Spleen (tissue), 11 donors: ENCODE data around the gene MGAT4A. TPM values are rescaled to one million over a fixed set of nuclear protein-coding genes. Genes with fewer than 3 reads are reported as not detected.

Source experiments
- DNase-seq: peaks from one replicate; pipeline ENCODE4 v3.0.0-alpha.2; 2020
- H3K27ac ChIP-seq, 8 donors: fragments of 200-600 bp; sonication (generic) in 7 of 8; 1 replicate in 4 of 8; 2 replicates in 4 of 8; pipeline versions ENCODE4 v1.5.0 to v1.8.0; 2016 to 2021; ENCODE audit warnings: inconsistent platforms in 4 of 8, mild to moderate bottlenecking in 4 of 8, moderate library complexity in 1 of 8
- H3K27me3 ChIP-seq, 7 donors: fragments of 200-600 bp; sonication (generic) in 6 of 7; replicated peaks in 1 of 7; 1 replicate in 4 of 7; 2 replicates in 3 of 7; pipeline versions ENCODE4 v1.5.0 to v1.8.0; 2016 to 2021; ENCODE audit warnings: inconsistent platforms in 3 of 7, mild to moderate bottlenecking in 1 of 7
- H3K36me3 ChIP-seq, 6 donors: fragments of 200-600 bp; sonication (generic) in 5 of 6; 1 replicate in 4 of 6; 2 replicates in 2 of 6; pipeline versions ENCODE4 v1.5.0 to v1.8.0; 2016 to 2021; ENCODE audit warnings: inconsistent platforms in 2 of 6
- H3K4me1 ChIP-seq, 6 donors: fragments of 200-600 bp; sonication (generic) in 5 of 6; 1 replicate in 3 of 6; 2 replicates in 3 of 6; pipeline versions ENCODE4 v1.5.0 to v1.8.0; 2016 to 2021; ENCODE audit warnings: inconsistent platforms in 3 of 6
- H3K4me3 ChIP-seq, 8 donors: fragments of 200-600 bp; sonication (generic) in 7 of 8; 1 replicate in 4 of 8; 2 replicates in 4 of 8; pipeline versions ENCODE4 v1.5.0 to v1.8.0; 2016 to 2021; ENCODE audit warnings: inconsistent platforms in 4 of 8, mild to moderate bottlenecking in 4 of 8, moderate library complexity in 2 of 8
- H3K9me3 ChIP-seq, 8 donors: fragments of 200-600 bp; sonication (generic) in 7 of 8; 1 replicate in 4 of 8; 2 replicates in 4 of 8; pipeline versions ENCODE4 v1.5.0 to v1.8.0; 2016 to 2021; ENCODE audit warnings: inconsistent platforms in 4 of 8
- POLR2A ChIP-seq, 3 donors: fragments of 450-650 bp; IDR thresholded peaks; one replicate each; pipeline ENCODE4 v1.5.1; 2017; ENCODE audit warnings: antibody characterized with exemption in 3 of 3, mild to moderate bottlenecking in 1 of 3
- POLR2AphosphoS5 ChIP-seq, 3 donors: sonication (generic); formaldehyde crosslinking; IDR thresholded peaks; one replicate each; pipeline ENCODE4 v1.5.1; 2017; ENCODE audit warnings: antibody characterized with exemption in 3 of 3
- WGBS, 5 donors: extraction: QIAGEN DNeasy Blood & Tissue Kit in 3 of 5; methylation state at CpG; one replicate each; pipeline versions ENCODE4 v1.1.5 to v1.1.7; 2013 to 2018; 5-methylcytosine and 5-hydroxymethylcytosine counted together
- intact Hi-C: fragments of 100-400 bp; cut with DNase I; formaldehyde crosslinking; loops from one replicate; pipeline ENCODE4 v1.15.0; 2023; ENCODE audit warnings: low total_unique reads
- polyA plus RNA-seq, 3 donors: library from polyadenylated mRNA; stranded (reverse); fragments of 200-250 nt; gene quantifications; one replicate each; pipeline ENCODE4 v1.2.1, GENCODE V29; 2013
- total RNA-seq, 7 donors: library from RNA; depleted of rRNA in 3 of 7; stranded (reverse); fragments of >200 nt in 3 of 7; fragmentation: NEBNext Ultra II Directional in 4 of 7; extraction: Animal tissue kit (Norgen Biotek cat#: 25700) in 4 of 7; gene quantifications; one replicate each; pipeline versions ENCODE4 v1.1.0 to v1.2.1, GENCODE V29; 2016 to 2021
- TF ChIP-seq, protein P1 (sequence below), 11 experiments: fragments of 200-600 bp in 7 of 11; fragments of 450-650 bp in 4 of 11; sonication (generic) in 4 of 11; IDR thresholded peaks in 8 of 11; conservative IDR thresholded peaks in 3 of 11; 1 replicate in 7 of 11; 2 replicates in 4 of 11; pipeline versions ENCODE4 v1.4.0 to v1.8.0; 2016 to 2021; ENCODE audit warnings: antibody characterized with exemption in 11 of 11, inconsistent platforms in 4 of 11, mild to moderate bottlenecking in 1 of 11
- donor health status: healthy with polysubstance abuse.
- donor health status: DM: no; HTN: no; CAD: no; lungs with moderate emphysema.
- donor health status: DM: no; HTN: no; CAD: no.
- donor health status: Bipolar disorder and iron deficiency.
- donor health status: healthy.
- donor health status: DM: no; HTN: no; CAD: no.
- donor health status: DM: yes; HTN: yes; CAD: no.

The MGAT4A gene
- total and polyA plus RNA-seq, 10 donors = 5.7 to 45.9 (median 31.5) TPM

- H3K36me3 ChIP-seq = peaks cover 0 to 9% (median 0%) of the 10 kb centered on the region in 6 donors
- 70 to 88% (median 81%) methylated on average over 4 of the region's 4 CpGs for whole genome bisulfite sequencing, 5 donors
- H3K4me1 ChIP-seq = peaks cover 0 to 58% (median 14%) of the 10 kb centered on the region in 6 donors
- peaks cover 0 to 5% (median 0%) of the 10 kb centered on the region in 8 donors for H3K9me3 ChIP-seq
- intact Hi-C loops = loop anchor here (10.0 kb wide), 1 partner anchor 406 kb away; no protein-coding TSS in a partner anchor
- H3K27ac ChIP-seq = peak overlapping the region in 7 of 8 donors; percentile 12 to 78 (median 53)
- H3K4me3 ChIP-seq = peak overlapping the region in 1 of 8 donors; percentile 36
- no peaks in the 10 kb centered on the region for H3K27me3 ChIP-seq
- TF ChIP-seq, protein P1, sequence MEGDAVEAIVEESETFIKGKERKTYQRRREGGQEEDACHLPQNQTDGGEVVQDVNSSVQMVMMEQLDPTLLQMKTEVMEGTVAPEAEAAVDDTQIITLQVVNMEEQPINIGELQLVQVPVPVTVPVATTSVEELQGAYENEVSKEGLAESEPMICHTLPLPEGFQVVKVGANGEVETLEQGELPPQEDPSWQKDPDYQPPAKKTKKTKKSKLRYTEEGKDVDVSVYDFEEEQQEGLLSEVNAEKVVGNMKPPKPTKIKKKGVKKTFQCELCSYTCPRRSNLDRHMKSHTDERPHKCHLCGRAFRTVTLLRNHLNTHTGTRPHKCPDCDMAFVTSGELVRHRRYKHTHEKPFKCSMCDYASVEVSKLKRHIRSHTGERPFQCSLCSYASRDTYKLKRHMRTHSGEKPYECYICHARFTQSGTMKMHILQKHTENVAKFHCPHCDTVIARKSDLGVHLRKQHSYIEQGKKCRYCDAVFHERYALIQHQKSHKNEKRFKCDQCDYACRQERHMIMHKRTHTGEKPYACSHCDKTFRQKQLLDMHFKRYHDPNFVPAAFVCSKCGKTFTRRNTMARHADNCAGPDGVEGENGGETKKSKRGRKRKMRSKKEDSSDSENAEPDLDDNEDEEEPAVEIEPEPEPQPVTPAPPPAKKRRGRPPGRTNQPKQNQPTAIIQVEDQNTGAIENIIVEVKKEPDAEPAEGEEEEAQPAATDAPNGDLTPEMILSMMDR (IDR thresholded peaks at IDR 0.05 in 8 of 11, conservative IDR thresholded peaks at IDR 0.05 in 3 of 11) = no peak
- no peak for TF ChIP-seq POLR2AphosphoS5 (IDR thresholded peaks at IDR 0.05)
- no peak for TF ChIP-seq POLR2A (IDR thresholded peaks at IDR 0.05)
- DNase-seq = no peak
Measured at GRCh38 chr2:98658816-98659490, 72.0 kb downstream of the MGAT4A start.

DNA sequence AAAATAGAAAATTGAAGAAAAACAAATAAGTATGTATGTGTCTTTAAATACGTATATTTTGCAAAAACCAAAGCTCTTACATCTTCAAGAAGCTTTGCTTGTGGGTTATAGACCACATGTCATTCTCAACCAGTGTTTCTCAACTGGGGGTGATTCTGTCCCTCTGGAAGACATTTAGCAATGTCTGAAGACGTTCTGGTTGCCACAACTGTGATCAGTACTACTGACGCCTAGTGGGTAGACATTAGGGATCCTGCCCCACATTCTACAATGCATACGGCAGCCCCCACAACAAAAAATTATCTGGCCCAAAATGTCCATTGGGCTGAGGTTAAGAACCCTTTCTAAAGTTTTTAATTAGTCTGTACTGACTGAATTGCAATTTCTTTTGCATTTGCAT lies 74.1 kb downstream of the MGAT4A start:
- WGBS, 5 donors = 43 to 81% (median 65%) methylated on average over 4 of the region's 4 CpGs
- peak overlapping the region in 5 of 8 donors; percentile 6 to 65 (median 56) for H3K27ac ChIP-seq
- DNase-seq = no peak
- peaks cover 0 to 69% (median 14%) of the 10 kb centered on the region in 6 donors for H3K4me1 ChIP-seq
- no peak overlapping the region for H3K4me3 ChIP-seq
- peaks cover 0 to 9% (median 0%) of the 10 kb centered on the region in 6 donors for H3K36me3 ChIP-seq
- H3K27me3 ChIP-seq = no peaks in the 10 kb centered on the region
- TF ChIP-seq POLR2A (IDR thresholded peaks at IDR 0.05) (no peak), POLR2AphosphoS5 (IDR thresholded peaks at IDR 0.05) (peak in 1 of 3 donors; percentile 19)
- TF ChIP-seq, protein P1 (IDR thresholded peaks at IDR 0.05 in 8 of 11, conservative IDR thresholded peaks at IDR 0.05 in 3 of 11) = no peak
- H3K9me3 ChIP-seq = peaks cover 0 to 5% (median 0%) of the 10 kb centered on the region in 8 donors
- intact Hi-C loops = loop anchor here (10.0 kb wide), 1 partner anchor 408 kb away; no protein-coding TSS in a partner anchor

GRCh38 chr2:98654699-98655495 lies 76.0 kb downstream of the MGAT4A start:
- Histone ChIP-seq H3K9me3 (no peaks in the 10 kb centered on the region), H3K4me1 (peaks cover 0 to 67% (median 15%) of the 10 kb centered on the region in 6 donors), H3K27me3 (no peaks in the 10 kb centered on the region), H3K27ac (peak overlapping the region in 6 of 8 donors; percentile 7 to 63 (median 25)), H3K36me3 (peaks cover 0 to 9% (median 0%) of the 10 kb centered on the region in 6 donors), H3K4me3 (no peak overlapping the region)
- no peak for DNase-seq
- TF ChIP-seq POLR2A (IDR thresholded peaks at IDR 0.05) = no peak
- TF ChIP-seq POLR2AphosphoS5 (IDR thresholded peaks at IDR 0.05) = no peak
- TF ChIP-seq, protein P1 (IDR thresholded peaks at IDR 0.05 in 8 of 11, conservative IDR thresholded peaks at IDR 0.05 in 3 of 11) = no peak
- 54 to 75% (median 69%) methylated on average over 3 of the region's 3 CpGs for WGBS, 5 donors
- intact Hi-C loops = loop anchor here (10.0 kb wide), 1 partner anchor 410 kb away; no protein-coding TSS in a partner anchor
